HPDE6-E6E7 (cell line): ENCODE data around the gene LSM12.
A peak's percentile ranks its signal among the peaks of the same experiment; 100 is the strongest.
"Not testable (repeated sequence)": the region's sequence is repeated elsewhere in the genome, so short reads cannot be mapped to it uniquely, and the experiment has no call there.

Experiments
- DNase-seq: peaks from one replicate; pipeline ENCODE4 v3.0.0; 2011; ENCODE audit warnings: missing footprints; ENCODE audit errors: extremely low spot score

The LSM12 gene

GRCh38 chr17:44066204-44066930, at the start of gene LSM12:
Gene LSM12 (minus strand): TSS chr17:44066671. CDS start chr17:44066587, 84 bp downstream.
- peak; percentile 83 for DNase-seq

- DNase-seq, result no peak
Measured at GRCh38 chr17:44115585-44116415, 49.3 kb upstream of the LSM12 start.

- no peak for DNase-seq
Measured at GRCh38 chr17:44113868-44114840, 47.7 kb upstream of the LSM12 start.

- no peak for DNase-seq
Measured at GRCh38 chr17:44113382-44113781, 46.9 kb upstream of the LSM12 start.

- no peak for DNase-seq
Measured at GRCh38 chr17:44112284-44113280, 46.1 kb upstream of the LSM12 start.

GRCh38 chr17:44111777-44112176, 45.3 kb upstream of the LSM12 start:
- no peak for DNase-seq

- peak; percentile 76 for DNase-seq
Measured at GRCh38 chr17:44110823-44111633, 44.6 kb upstream of the LSM12 start.

- DNase-seq, result no peak
Measured at GRCh38 chr17:44110011-44110686, 43.7 kb upstream of the LSM12 start.

GRCh38 chr17:44109312-44109630, 42.8 kb upstream of the LSM12 start:
- no peak for DNase-seq

GRCh38 chr17:44108440-44109311, 42.2 kb upstream of the LSM12 start:
- no peak for DNase-seq

GRCh38 chr17:44106801-44107200, 40.3 kb upstream of the LSM12 start:
- no peak for DNase-seq

GRCh38 chr17:44105941-44106340, 39.5 kb upstream of the LSM12 start:
- DNase-seq, result no peak

GRCh38 chr17:44105483-44105882, 39.0 kb upstream of the LSM12 start:
- no peak for DNase-seq

- DNase-seq, result no peak
Measured at GRCh38 chr17:44102849-44103622, 36.6 kb upstream of the LSM12 start.

- DNase-seq, result not testable (repeated sequence)
Measured at GRCh38 chr17:44101858-44102257, 35.4 kb upstream of the LSM12 start.

GRCh38 chr17:44097110-44097958, 30.9 kb upstream of the LSM12 start:
- no peak for DNase-seq
